Neuron (in vitro differentiated cells): ENCODE measurements around the gene RBMS3.

Source experiments
- H2AFZ ChIP-seq: one replicate; pipeline ENCODE4 v1.6.1; 2013; ENCODE audit warnings: low read depth, mild to moderate bottlenecking, inconsistent platforms, low read length, moderate library complexity
- H3K27me3 ChIP-seq: one replicate; pipeline ENCODE4 v1.6.1; 2013; ENCODE audit warnings: low read length; ENCODE audit not compliant: insufficient read depth
- H3K36me3 ChIP-seq: one replicate; pipeline ENCODE4 v1.6.1; 2013; ENCODE audit warnings: low read length; ENCODE audit not compliant: insufficient read depth
- H3K4me1 ChIP-seq: one replicate; pipeline ENCODE4 v1.6.1; 2013; ENCODE audit warnings: low read length; ENCODE audit not compliant: insufficient read depth
- H3K4me3 ChIP-seq: 2 replicates; pipeline ENCODE4 v1.5.1; 2013; ENCODE audit warnings: mild to moderate bottlenecking, low read length, moderate library complexity
- H3K9me3 ChIP-seq: one replicate; pipeline ENCODE4 v1.6.1; 2013; ENCODE audit warnings: low read length

RBMS3 gene

GRCh38 chr3:29537889-29538609 is 257.2 kb downstream of the RBMS3 start:
- Histone ChIP-seq H3K36me3 (no peaks in the 10 kb centered on the region), H3K9me3 (no peaks in the 10 kb centered on the region), H2AFZ (no peak overlapping the region), H3K4me3 (no peak overlapping the region), H3K27me3 (no peaks in the 10 kb centered on the region), H3K4me1 (no peaks in the 10 kb centered on the region)

GRCh38 chr3:29538610-29538958 is 257.7 kb downstream of the RBMS3 start:
- Histone ChIP-seq H3K4me3 (no peak overlapping the region), H3K9me3 (no peaks in the 10 kb centered on the region), H2AFZ (no peak overlapping the region), H3K27me3 (no peaks in the 10 kb centered on the region), H3K4me1 (no peaks in the 10 kb centered on the region), H3K36me3 (no peaks in the 10 kb centered on the region)

GRCh38 chr3:29540544-29540943 is 259.7 kb downstream of the RBMS3 start:
- H3K4me1 ChIP-seq = no peaks in the 10 kb centered on the region
- H3K9me3 ChIP-seq = no peaks in the 10 kb centered on the region
- H3K27me3 ChIP-seq = no peaks in the 10 kb centered on the region
- no peaks in the 10 kb centered on the region for H3K36me3 ChIP-seq
- H3K4me3 ChIP-seq = no peak overlapping the region
- H2AFZ ChIP-seq = no peak overlapping the region

GRCh38 chr3:29544701-29545363 is 264.0 kb downstream of the RBMS3 start:
- no peak overlapping the region for H3K4me3 ChIP-seq
- H2AFZ ChIP-seq = no peak overlapping the region
- no peaks in the 10 kb centered on the region for H3K27me3 ChIP-seq
- no peaks in the 10 kb centered on the region for H3K9me3 ChIP-seq
- no peaks in the 10 kb centered on the region for H3K4me1 ChIP-seq
- no peaks in the 10 kb centered on the region for H3K36me3 ChIP-seq

GRCh38 chr3:29545615-29546014 is 264.7 kb downstream of the RBMS3 start:
- H2AFZ ChIP-seq = no peak overlapping the region
- H3K27me3 ChIP-seq = no peaks in the 10 kb centered on the region
- H3K4me3 ChIP-seq = no peak overlapping the region

GRCh38 chr3:29552051-29552450 is 271.2 kb downstream of the RBMS3 start:
- no peak overlapping the region for H3K4me3 ChIP-seq
- no peaks in the 10 kb centered on the region for H3K27me3 ChIP-seq
- no peaks in the 10 kb centered on the region for H3K4me1 ChIP-seq
- H3K36me3 ChIP-seq = no peaks in the 10 kb centered on the region
- no peaks in the 10 kb centered on the region for H3K9me3 ChIP-seq
- no peak overlapping the region for H2AFZ ChIP-seq

More at GRCh38 chr3:29545615-29546014, 264.7 kb downstream of the RBMS3 start:
- Histone ChIP-seq H3K9me3 (no peaks in the 10 kb centered on the region), H3K4me1 (no peaks in the 10 kb centered on the region), H3K36me3 (no peaks in the 10 kb centered on the region)

GRCh38 chr3:29554566-29554965 is 273.7 kb downstream of the RBMS3 start:
- Histone ChIP-seq H3K9me3 (no peaks in the 10 kb centered on the region), H2AFZ (no peak overlapping the region), H3K36me3 (no peaks in the 10 kb centered on the region), H3K27me3 (no peaks in the 10 kb centered on the region), H3K4me1 (no peaks in the 10 kb centered on the region), H3K4me3 (no peak overlapping the region)

GRCh38 chr3:29555590-29555989 is 274.7 kb downstream of the RBMS3 start:
- H2AFZ ChIP-seq = no peak overlapping the region
- no peaks in the 10 kb centered on the region for H3K9me3 ChIP-seq
- H3K4me1 ChIP-seq = no peaks in the 10 kb centered on the region
- H3K36me3 ChIP-seq = no peaks in the 10 kb centered on the region
- no peaks in the 10 kb centered on the region for H3K27me3 ChIP-seq
- H3K4me3 ChIP-seq = no peak overlapping the region

- Histone ChIP-seq H3K4me3 (no peak overlapping the region), H3K36me3 (no peaks in the 10 kb centered on the region), H3K4me1 (no peaks in the 10 kb centered on the region), H3K27me3 (no peaks in the 10 kb centered on the region), H3K9me3 (no peaks in the 10 kb centered on the region), H2AFZ (no peak overlapping the region)
Observed at GRCh38 chr3:29557186-29557585, 276.3 kb downstream of the RBMS3 start.

GRCh38 chr3:29557825-29558224 is 277.0 kb downstream of the RBMS3 start:
- Histone ChIP-seq H3K27me3 (no peaks in the 10 kb centered on the region), H3K4me1 (no peaks in the 10 kb centered on the region), H3K36me3 (no peaks in the 10 kb centered on the region), H3K9me3 (no peaks in the 10 kb centered on the region), H3K4me3 (no peak overlapping the region), H2AFZ (no peak overlapping the region)

GRCh38 chr3:29559741-29560465 is 279.0 kb downstream of the RBMS3 start:
- Histone ChIP-seq H3K9me3 (no peaks in the 10 kb centered on the region), H3K27me3 (no peaks in the 10 kb centered on the region), H3K4me1 (no peaks in the 10 kb centered on the region), H3K36me3 (no peaks in the 10 kb centered on the region), H2AFZ (no peak overlapping the region), H3K4me3 (no peak overlapping the region)

GRCh38 chr3:29561651-29562149 is 280.8 kb downstream of the RBMS3 start:
- H3K4me3 ChIP-seq = no peak overlapping the region
- no peaks in the 10 kb centered on the region for H3K9me3 ChIP-seq
- H3K4me1 ChIP-seq = no peaks in the 10 kb centered on the region
- H3K36me3 ChIP-seq = no peaks in the 10 kb centered on the region
- H3K27me3 ChIP-seq = no peaks in the 10 kb centered on the region
- no peak overlapping the region for H2AFZ ChIP-seq

- no peaks in the 10 kb centered on the region for H3K36me3 ChIP-seq
Observed at GRCh38 chr3:29565236-29565635, 284.4 kb downstream of the RBMS3 start.

More at GRCh38 chr3:29565236-29565635, 284.4 kb downstream of the RBMS3 start:
- Histone ChIP-seq H2AFZ (no peak overlapping the region), H3K4me1 (no peaks in the 10 kb centered on the region), H3K9me3 (no peaks in the 10 kb centered on the region), H3K4me3 (no peak overlapping the region), H3K27me3 (no peaks in the 10 kb centered on the region)
